ENCODE results near the gene GLRA3. TPM values are rescaled to one million over a fixed set of nuclear protein-coding genes. Genes with fewer than 3 reads are reported as not detected.
A peak's percentile ranks its signal among the peaks of the same experiment; 100 is the strongest.

GLRA3 gene
- total RNA-seq, 3 donors from 2014 or later = 0.09 TPM; not detected in 2

DNA sequence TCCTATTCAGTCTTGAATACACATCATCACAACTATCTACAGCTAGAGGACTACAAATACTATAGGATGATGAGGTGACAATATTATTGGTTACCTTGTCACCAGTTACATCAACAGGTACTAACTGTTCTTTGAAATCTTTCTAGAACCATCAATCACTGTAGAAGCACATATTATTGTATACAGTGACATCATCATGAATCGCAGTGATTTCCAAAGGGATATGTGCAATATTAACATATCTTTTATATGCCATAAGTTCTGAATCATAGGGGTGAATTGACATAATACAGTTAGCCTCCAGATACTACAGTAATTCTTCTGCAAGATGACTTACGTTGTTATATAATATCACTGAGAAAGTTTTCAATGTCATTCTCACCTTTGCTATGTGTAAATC is 201.6 kb downstream of the GLRA3 start:
- TF ChIP-seq, protein P1, sequence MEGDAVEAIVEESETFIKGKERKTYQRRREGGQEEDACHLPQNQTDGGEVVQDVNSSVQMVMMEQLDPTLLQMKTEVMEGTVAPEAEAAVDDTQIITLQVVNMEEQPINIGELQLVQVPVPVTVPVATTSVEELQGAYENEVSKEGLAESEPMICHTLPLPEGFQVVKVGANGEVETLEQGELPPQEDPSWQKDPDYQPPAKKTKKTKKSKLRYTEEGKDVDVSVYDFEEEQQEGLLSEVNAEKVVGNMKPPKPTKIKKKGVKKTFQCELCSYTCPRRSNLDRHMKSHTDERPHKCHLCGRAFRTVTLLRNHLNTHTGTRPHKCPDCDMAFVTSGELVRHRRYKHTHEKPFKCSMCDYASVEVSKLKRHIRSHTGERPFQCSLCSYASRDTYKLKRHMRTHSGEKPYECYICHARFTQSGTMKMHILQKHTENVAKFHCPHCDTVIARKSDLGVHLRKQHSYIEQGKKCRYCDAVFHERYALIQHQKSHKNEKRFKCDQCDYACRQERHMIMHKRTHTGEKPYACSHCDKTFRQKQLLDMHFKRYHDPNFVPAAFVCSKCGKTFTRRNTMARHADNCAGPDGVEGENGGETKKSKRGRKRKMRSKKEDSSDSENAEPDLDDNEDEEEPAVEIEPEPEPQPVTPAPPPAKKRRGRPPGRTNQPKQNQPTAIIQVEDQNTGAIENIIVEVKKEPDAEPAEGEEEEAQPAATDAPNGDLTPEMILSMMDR (IDR thresholded peaks at IDR 0.05) = no peak
- H3K4me1 ChIP-seq (ENCODE audit: low read depth) = no peaks in the 10 kb centered on the region
- no peaks in the 10 kb centered on the region for H3K9me3 ChIP-seq
- H3K36me3 ChIP-seq (ENCODE audit: low read depth) = no peaks in the 10 kb centered on the region
- no peak for DNase-seq
- H3K4me3 ChIP-seq = no peak overlapping the region
- intact Hi-C loops (cut with DNase I, micrococcal nuclease) = no loop called here
- no peak for ATAC-seq

DNA sequence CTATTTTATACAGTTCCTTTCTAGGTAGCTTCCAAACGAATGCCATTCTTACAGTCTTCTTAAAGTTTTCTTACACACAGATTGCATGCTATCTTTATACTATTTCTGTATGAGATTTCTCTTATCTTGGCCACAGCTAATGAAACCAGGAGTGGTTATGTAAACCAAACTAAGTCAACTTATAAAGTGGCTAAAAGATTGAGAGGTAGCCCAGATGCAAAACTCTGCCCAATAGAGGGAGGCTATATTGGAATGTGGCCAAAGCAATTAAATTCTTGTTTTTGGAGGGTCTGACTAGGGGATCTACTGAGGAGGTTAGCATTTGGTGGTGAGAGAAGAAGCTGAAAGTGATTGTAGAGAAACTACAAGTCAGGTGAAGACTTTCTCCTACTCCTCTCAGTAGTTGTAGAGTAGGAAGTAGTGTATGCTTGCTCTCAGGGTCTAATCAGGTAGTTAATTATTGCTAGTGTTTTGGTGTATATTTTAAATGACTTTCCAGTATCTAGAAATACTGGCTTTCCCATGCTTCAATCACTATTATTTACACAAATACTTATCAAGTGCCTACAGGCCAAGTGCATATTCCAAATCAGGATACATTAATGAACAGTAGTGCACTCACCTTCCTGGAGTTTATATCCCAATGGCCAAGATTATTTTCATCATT is 202.6 kb downstream of the GLRA3 start:
- no peaks in the 10 kb centered on the region for H3K9me3 ChIP-seq
- H3K4me3 ChIP-seq = no peak overlapping the region
- TF ChIP-seq, protein P1 (IDR thresholded peaks at IDR 0.05) = no peak
- DNase-seq (no peak), ATAC-seq (peak; percentile 56)
- H3K36me3 ChIP-seq (ENCODE audit: low read depth) = no peaks in the 10 kb centered on the region
- no peaks in the 10 kb centered on the region for H3K4me1 ChIP-seq (ENCODE audit: low read depth)
- intact Hi-C loops (cut with DNase I, micrococcal nuclease) = no loop called here

DNA sequence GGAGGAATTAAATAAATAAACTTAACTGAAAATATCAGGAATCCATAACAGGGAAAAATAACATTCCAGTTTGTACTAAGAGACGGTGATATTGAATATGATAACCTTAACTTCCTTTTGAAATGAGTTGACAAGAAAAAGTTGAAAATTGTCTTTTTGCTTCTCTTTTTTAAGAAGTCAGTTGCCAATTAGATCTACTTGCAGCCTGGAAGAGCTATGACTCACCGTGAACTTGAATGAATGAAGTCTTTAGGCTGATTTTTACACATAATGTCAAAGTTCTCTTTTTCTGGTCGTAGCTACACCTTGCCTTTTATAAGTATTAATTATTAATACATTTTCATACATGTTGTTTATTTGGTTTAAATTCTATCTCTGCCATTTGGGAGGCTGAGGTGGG is 212.4 kb downstream of the GLRA3 start:
- Histone ChIP-seq H3K36me3 (ENCODE audit: low read depth) (no peaks in the 10 kb centered on the region), H3K9me3 (peaks cover under 1% of the 10 kb centered on the region), H3K4me1 (ENCODE audit: low read depth) (peaks cover 6% of the 10 kb centered on the region), H3K4me3 (no peak overlapping the region)
- intact Hi-C loops (cut with DNase I, micrococcal nuclease) = no loop called here
- DNase-seq (no peak), ATAC-seq (no peak)
- TF ChIP-seq, protein P1 (IDR thresholded peaks at IDR 0.05) = no peak

DNA sequence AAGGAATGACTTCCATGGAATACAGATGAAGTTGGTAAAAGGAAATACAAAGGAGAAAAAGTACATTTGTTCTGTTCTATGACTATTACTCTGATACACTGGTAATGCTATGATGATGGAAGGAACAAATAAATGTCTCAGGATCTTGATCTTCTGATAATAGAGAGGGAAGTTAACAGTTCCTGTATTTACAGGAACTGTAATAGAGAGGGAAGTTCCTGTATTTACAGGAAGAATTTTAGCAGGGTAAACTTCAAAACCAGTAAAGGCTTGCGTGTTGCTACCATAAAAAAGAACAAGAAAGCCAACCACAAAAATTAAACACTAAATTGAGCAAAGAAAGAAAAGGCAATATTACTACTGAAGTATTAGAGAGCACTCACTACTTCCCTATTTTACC is 215.1 kb downstream of the GLRA3 start:
- ATAC-seq (peak; percentile 53), DNase-seq (no peak)
- Histone ChIP-seq H3K9me3 (peaks cover 2% of the 10 kb centered on the region), H3K4me3 (no peak overlapping the region), H3K36me3 (ENCODE audit: low read depth) (no peaks in the 10 kb centered on the region), H3K4me1 (ENCODE audit: low read depth) (peaks cover 6% of the 10 kb centered on the region)
- intact Hi-C loops (cut with DNase I, micrococcal nuclease) = no loop called here
- TF ChIP-seq, protein P1 (IDR thresholded peaks at IDR 0.05) = no peak

DNA sequence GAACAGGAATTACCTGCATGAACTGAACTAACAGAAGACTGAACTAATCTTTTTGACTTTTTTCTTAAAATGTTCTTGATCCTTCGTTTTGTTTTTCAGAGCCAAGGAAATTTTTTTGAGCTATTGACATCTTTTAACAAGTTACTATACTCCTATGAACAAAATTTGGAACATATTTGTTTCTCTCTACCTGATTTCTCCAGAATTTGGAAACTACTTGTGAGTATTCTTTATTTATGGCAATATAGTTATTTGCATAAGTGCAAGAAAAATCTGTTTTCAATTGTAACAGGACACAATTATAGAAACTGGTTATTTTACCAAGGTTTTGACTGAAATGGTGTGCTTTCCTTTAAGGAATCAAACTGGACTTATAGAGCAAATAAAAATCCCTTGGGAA is 217.3 kb downstream of the GLRA3 start:
- no peak overlapping the region for H3K4me3 ChIP-seq
- no peaks in the 10 kb centered on the region for H3K4me1 ChIP-seq (ENCODE audit: low read depth)
- intact Hi-C loops (cut with DNase I, micrococcal nuclease) = no loop called here
- peaks cover 2% of the 10 kb centered on the region for H3K9me3 ChIP-seq
- DNase-seq (no peak), ATAC-seq (no peak)
- TF ChIP-seq, protein P1 (IDR thresholded peaks at IDR 0.05) = no peak
- H3K36me3 ChIP-seq (ENCODE audit: low read depth) = no peaks in the 10 kb centered on the region

DNA sequence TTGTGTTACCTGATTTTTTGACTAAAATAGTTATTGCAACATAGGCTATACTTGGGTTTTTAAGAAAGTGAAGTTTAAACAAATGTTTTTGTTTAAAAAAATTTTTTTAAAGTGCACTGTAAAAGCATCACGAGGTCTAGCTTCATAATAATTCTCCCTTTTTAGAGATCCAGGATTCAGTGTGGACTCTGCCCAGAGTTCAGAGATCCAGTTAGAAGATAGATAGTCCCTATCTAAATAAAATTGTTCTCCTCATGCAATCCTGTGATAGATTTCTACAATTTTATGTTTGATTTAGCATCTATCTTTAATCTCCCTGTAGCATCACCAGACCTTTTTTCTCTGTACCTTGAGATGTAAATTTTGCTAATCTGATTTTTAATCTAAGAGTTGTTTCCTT is 221.3 kb downstream of the GLRA3 start:
- ATAC-seq = no peak
- intact Hi-C loops (cut with DNase I, micrococcal nuclease) = no loop called here
- no peaks in the 10 kb centered on the region for H3K4me1 ChIP-seq (ENCODE audit: low read depth)
- no peak overlapping the region for H3K4me3 ChIP-seq
- H3K36me3 ChIP-seq (ENCODE audit: low read depth) = no peaks in the 10 kb centered on the region
- H3K9me3 ChIP-seq = peaks cover 2% of the 10 kb centered on the region
- DNase-seq = no peak
- TF ChIP-seq, protein P1 (IDR thresholded peaks at IDR 0.05) = no peak

All from mucosa of descending colon (tissue), 3 donors.